Loucy (cell line): ENCODE results near the gene RELT.

Experiments used
- H2AFZ ChIP-seq: fragments of 200-600 bp; sonication (generic); 2 replicates; pipeline ENCODE4 v1.6.0; 2016; ENCODE audit warnings: antibody characterized with exemption, mild to moderate bottlenecking, low read length, moderate library complexity
- H3F3A ChIP-seq: fragments of 200-600 bp; 2 replicates; pipeline ENCODE4 v1.6.0; 2016; ENCODE audit warnings: antibody characterized with exemption, low read depth, mild to moderate bottlenecking
- H3K27me3 ChIP-seq: fragments of 200-600 bp; sonication (generic); 2 replicates; pipeline ENCODE4 v1.6.1; 2014; ENCODE audit warnings: low read length, mild to moderate bottlenecking; ENCODE audit not compliant: insufficient read depth, poor library complexity, severe bottlenecking
- H3K36me3 ChIP-seq: fragments of 200-600 bp; sonication (generic); 2 replicates; pipeline ENCODE4 v1.6.1; 2016; ENCODE audit warnings: low read length; ENCODE audit not compliant: insufficient read depth
- H3K4me1 ChIP-seq: fragments of 200-600 bp; sonication (generic); 2 replicates; pipeline ENCODE4 v1.5.1; 2014; ENCODE audit warnings: low read length, mild to moderate bottlenecking; ENCODE audit not compliant: insufficient read depth, poor library complexity, severe bottlenecking
- H3K4me2 ChIP-seq: fragments of 200-600 bp; sonication (generic); 2 replicates; pipeline ENCODE4 v1.6.0; 2014; ENCODE audit warnings: antibody characterized with exemption, low read length, low read depth, mild to moderate bottlenecking; ENCODE audit not compliant: poor library complexity, severe bottlenecking
- H3K4me3 ChIP-seq: fragments of 200-600 bp; sonication (generic); 2 replicates; pipeline ENCODE4 v1.5.1; 2014; ENCODE audit warnings: low read length, mild to moderate bottlenecking, mixed read lengths; ENCODE audit not compliant: poor library complexity, severe bottlenecking
- H3K79me2 ChIP-seq: fragments of 200-600 bp; sonication (generic); 2 replicates; pipeline ENCODE4 v1.6.1; 2014; ENCODE audit warnings: low read length; ENCODE audit not compliant: insufficient read depth
- H3K9ac ChIP-seq: fragments of 200-600 bp; sonication (generic); 2 replicates; pipeline ENCODE4 v1.6.0; 2014; ENCODE audit warnings: mild to moderate bottlenecking, low read depth, low read length, moderate library complexity; ENCODE audit not compliant: poor library complexity, severe bottlenecking
- H3K9me2 ChIP-seq: fragments of 200-600 bp; sonication (generic); replicated peaks from 2 replicates; pipeline ENCODE4 v1.6.1; 2016; ENCODE audit warnings: low read depth, low read length, mixed read lengths
- H3K9me3 ChIP-seq: fragments of 200-600 bp; sonication (generic); 2 replicates; pipeline ENCODE4 v1.6.1; 2014; ENCODE audit warnings: mild to moderate bottlenecking, antibody characterized with exemption, low read length, low read depth; ENCODE audit not compliant: insufficient read depth
- H4K20me1 ChIP-seq: fragments of 200-600 bp; sonication (generic); 2 replicates; pipeline ENCODE4 v1.6.0; 2014; ENCODE audit warnings: antibody characterized with exemption, low read length, mild to moderate bottlenecking; ENCODE audit not compliant: insufficient read depth, poor library complexity, severe bottlenecking
- CTCF ChIP-seq: fragments of 200-600 bp; sonication (generic); conservative IDR thresholded peaks from 2 replicates; pipeline ENCODE4 v1.5.1; 2014; ENCODE audit warnings: mild to moderate bottlenecking, antibody characterized with exemption, low read length
- EZH2phosphoT487 ChIP-seq: fragments of 200-600 bp; IDR thresholded peaks from 2 replicates; pipeline ENCODE4 v1.6.1; 2018; ENCODE audit warnings: antibody characterized with exemption, mild to moderate bottlenecking, moderate library complexity, borderline replicate concordance

RELT gene

GRCh38 chr11:73374151-73374550 lies 2.0 kb upstream of the RELT start:
- H3K9ac ChIP-seq, result no peak overlapping the region
- H3K4me1 ChIP-seq, result peaks cover 39% of the 10 kb centered on the region
- no peak overlapping the region for H3K4me2 ChIP-seq
- TF ChIP-seq EZH2phosphoT487 (no peak), CTCF (no peak)
- no peaks in the 10 kb centered on the region for H3F3A ChIP-seq
- peaks cover 26% of the 10 kb centered on the region for H4K20me1 ChIP-seq
- H3K79me2 ChIP-seq, result peaks cover 28% of the 10 kb centered on the region
- no peak overlapping the region for H3K4me3 ChIP-seq
- H3K9me2 ChIP-seq, result no peaks in the 10 kb centered on the region
- H3K36me3 ChIP-seq, result no peaks in the 10 kb centered on the region
- no peaks in the 10 kb centered on the region for H3K9me3 ChIP-seq
- no peak overlapping the region for H2AFZ ChIP-seq
- H3K27me3 ChIP-seq, result peaks cover 5% of the 10 kb centered on the region

GRCh38 chr11:73375830-73376159 lies 404 bp upstream of the RELT start:
- Histone ChIP-seq H3K27me3 (peaks cover 5% of the 10 kb centered on the region), H3K4me1 (peaks cover 54% of the 10 kb centered on the region), H3K4me2 (peak overlapping the region; percentile 61), H3K4me3 (peak overlapping the region; percentile 96), H3K9ac (peak overlapping the region; percentile 52), H4K20me1 (peaks cover 42% of the 10 kb centered on the region), H3F3A (no peaks in the 10 kb centered on the region), H3K36me3 (no peaks in the 10 kb centered on the region), H3K9me2 (no peaks in the 10 kb centered on the region), H3K79me2 (peaks cover 45% of the 10 kb centered on the region), H2AFZ (peak overlapping the region; percentile 83), H3K9me3 (no peaks in the 10 kb centered on the region)
- TF ChIP-seq CTCF (no peak), EZH2phosphoT487 (no peak)

- H4K20me1 ChIP-seq, result peaks cover 44% of the 10 kb centered on the region
- H3K9me3 ChIP-seq, result no peaks in the 10 kb centered on the region
- peaks cover 59% of the 10 kb centered on the region for H3K4me1 ChIP-seq
- peak overlapping the region; percentile 96 for H3K4me3 ChIP-seq
- H3K36me3 ChIP-seq, result no peaks in the 10 kb centered on the region
- H3K4me2 ChIP-seq, result peak overlapping the region; percentile 87
- H3F3A ChIP-seq, result no peaks in the 10 kb centered on the region
- peaks cover 5% of the 10 kb centered on the region for H3K27me3 ChIP-seq
- H3K79me2 ChIP-seq, result peaks cover 57% of the 10 kb centered on the region
- no peak for TF ChIP-seq EZH2phosphoT487
- no peak for TF ChIP-seq CTCF
- peak overlapping the region; percentile 97 for H3K9ac ChIP-seq
- H3K9me2 ChIP-seq, result no peaks in the 10 kb centered on the region
- peak overlapping the region; percentile 76 for H2AFZ ChIP-seq
Observed at GRCh38 chr11:73376803-73377629, 817 bp downstream of the RELT start.
